BLaER1 (cell line): ENCODE measurements around the gene DDX59.

Source experiments
- H3K27ac ChIP-seq: shearing (Covaris generic); formaldehyde crosslinking; 2 replicates; pipeline ENCODE4 v1.8.1; 2022
- H3K27me3 ChIP-seq: shearing (Covaris generic); formaldehyde crosslinking; 2 replicates; pipeline ENCODE4 v1.8.1; 2022
- H3K36me3 ChIP-seq: shearing (Covaris generic); formaldehyde crosslinking; 2 replicates; pipeline ENCODE4 v1.8.1; 2022
- H3K4me1 ChIP-seq: shearing (Covaris generic); formaldehyde crosslinking; 2 replicates; pipeline ENCODE4 v1.8.1; 2022
- H3K4me2 ChIP-seq: shearing (Covaris generic); formaldehyde crosslinking; 2 replicates; pipeline ENCODE4 v1.8.1; 2022
- H3K4me3 ChIP-seq: shearing (Covaris generic); formaldehyde crosslinking; 2 replicates; pipeline ENCODE4 v1.8.1; 2022
- H3K9ac ChIP-seq: shearing (Covaris generic); formaldehyde crosslinking; 2 replicates; pipeline ENCODE4 v1.8.1; 2022
- H3K9me3 ChIP-seq: shearing (Covaris generic); formaldehyde crosslinking; 2 replicates; pipeline ENCODE4 v1.8.1; 2022
- H4K20me1 ChIP-seq: shearing (Covaris generic); formaldehyde crosslinking; 2 replicates; pipeline ENCODE4 v1.8.1; 2022
- Cebpa-rat ChIP-seq: shearing (Covaris generic); IDR thresholded peaks from 2 replicates; pipeline ENCODE4 v1.8.1; 2022

The DDX59 gene

GRCh38 chr1:200673952-200674823, 4.5 kb upstream of the DDX59 start:
- Histone ChIP-seq H3K9me3 (no peaks in the 10 kb centered on the region), H3K4me1 (peaks cover 11% of the 10 kb centered on the region), H3K4me2 (no peak overlapping the region), H3K9ac (no peak overlapping the region), H3K36me3 (no peaks in the 10 kb centered on the region), H4K20me1 (no peaks in the 10 kb centered on the region), H3K27ac (no peak overlapping the region), H3K27me3 (no peaks in the 10 kb centered on the region), H3K4me3 (no peak overlapping the region)
- TF ChIP-seq Cebpa-rat = no peak

DNA sequence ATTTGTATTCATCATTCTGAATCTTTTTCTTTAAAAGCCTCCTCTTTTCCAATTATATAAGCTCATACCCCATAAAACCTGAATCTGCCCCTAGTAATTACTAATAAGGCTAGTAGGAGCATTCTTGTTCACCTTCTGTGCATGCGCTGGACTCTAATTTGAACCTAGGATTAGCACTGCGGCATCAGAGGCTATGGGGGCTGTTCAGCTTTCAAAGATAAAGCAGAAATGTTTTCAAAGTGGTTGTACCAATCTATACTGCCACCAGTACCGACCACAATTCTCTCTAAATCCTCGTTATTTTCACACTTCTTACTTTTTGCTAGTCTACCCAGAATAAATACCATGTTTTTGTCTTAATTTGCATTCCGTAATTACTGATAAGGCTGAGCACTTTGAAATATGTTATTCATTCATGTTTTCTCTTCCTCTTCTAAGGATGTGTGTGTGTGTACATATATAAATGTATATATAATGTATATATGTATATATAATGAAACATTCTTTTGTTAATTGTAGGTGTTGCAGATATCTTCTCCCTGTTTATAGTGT, 1.6 kb upstream of the DDX59 start:
- H3K27me3 ChIP-seq = no peaks in the 10 kb centered on the region
- H4K20me1 ChIP-seq = no peaks in the 10 kb centered on the region
- H3K4me2 ChIP-seq = peak overlapping the region; percentile 87
- peaks cover 12% of the 10 kb centered on the region for H3K36me3 ChIP-seq
- no peak overlapping the region for H3K9ac ChIP-seq
- TF ChIP-seq Cebpa-rat = no peak
- 0 out of 2 replicates have a peak overlapping the region, but pooled peaks have one; percentile 80 for H3K4me3 ChIP-seq
- peaks cover 25% of the 10 kb centered on the region for H3K4me1 ChIP-seq
- H3K27ac ChIP-seq = no peak overlapping the region
- H3K9me3 ChIP-seq = no peaks in the 10 kb centered on the region

DNA sequence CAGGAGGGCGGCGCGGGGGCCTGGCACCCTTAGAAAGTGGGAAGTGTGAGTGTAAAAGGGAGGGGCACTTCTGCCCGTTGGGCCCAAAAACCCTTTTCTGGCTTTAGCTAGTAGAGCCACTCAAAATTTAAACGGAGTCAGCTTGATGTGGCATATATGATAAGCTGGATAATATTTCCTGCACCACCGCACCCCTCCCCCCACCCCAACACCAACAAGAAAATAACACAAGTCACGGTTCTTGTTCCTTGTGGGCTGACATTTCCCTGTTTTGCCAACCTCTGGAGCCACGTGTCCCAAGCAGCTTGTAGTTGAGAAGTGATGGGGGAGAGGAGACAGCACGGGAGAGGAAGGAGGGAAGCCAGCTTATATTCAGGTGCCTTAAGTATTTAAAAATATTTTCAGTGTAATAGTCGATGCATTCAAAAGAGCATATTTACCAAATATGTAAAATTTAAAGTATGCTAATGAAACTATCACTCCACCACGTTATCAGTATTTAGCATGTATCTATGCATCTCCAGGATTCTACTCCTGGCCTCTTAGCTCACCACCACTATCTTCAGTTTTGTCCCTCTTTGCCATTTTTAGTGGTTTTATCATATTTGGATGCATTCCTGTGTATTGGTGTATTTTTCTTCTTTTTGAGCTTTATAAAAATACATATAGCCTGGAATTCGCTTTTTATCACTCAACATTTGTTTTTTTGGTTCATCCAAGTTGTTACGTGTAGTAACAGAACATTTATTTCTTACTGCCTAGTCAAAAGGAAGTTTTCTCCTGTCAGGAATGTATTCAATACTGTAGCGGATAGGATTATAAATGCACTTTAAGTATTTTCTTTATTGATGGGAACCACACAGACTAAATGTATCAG, 773 bp upstream of the DDX59 start:
- Histone ChIP-seq H3K4me2 (peak overlapping the region; percentile 87), H4K20me1 (no peaks in the 10 kb centered on the region), H3K4me1 (peaks cover 34% of the 10 kb centered on the region), H3K27me3 (no peaks in the 10 kb centered on the region), H3K4me3 (peak overlapping the region; percentile 80), H3K9me3 (no peaks in the 10 kb centered on the region), H3K36me3 (peaks cover 19% of the 10 kb centered on the region), H3K9ac (peak overlapping the region; percentile 98), H3K27ac (peak overlapping the region; percentile 99)
- TF ChIP-seq Cebpa-rat = no peak

GRCh38 chr1:200668514-200669313, 993 bp downstream of the DDX59 start:
- H3K27ac ChIP-seq = peak overlapping the region; percentile 99
- TF ChIP-seq Cebpa-rat = no peak
- peaks cover 37% of the 10 kb centered on the region for H3K36me3 ChIP-seq
- H3K4me1 ChIP-seq = peaks cover 34% of the 10 kb centered on the region
- peak overlapping the region; percentile 80 for H3K4me3 ChIP-seq
- H4K20me1 ChIP-seq = no peaks in the 10 kb centered on the region
- peak overlapping the region; percentile 98 for H3K9ac ChIP-seq
- peak overlapping the region; percentile 86 for H3K4me2 ChIP-seq
- H3K9me3 ChIP-seq = no peaks in the 10 kb centered on the region
- no peaks in the 10 kb centered on the region for H3K27me3 ChIP-seq

- H3K9me3 ChIP-seq = no peaks in the 10 kb centered on the region
- H3K4me1 ChIP-seq = peaks cover 32% of the 10 kb centered on the region
- 0 out of 2 replicates have a peak overlapping the region, but pooled peaks have one; percentile 9 for H3K9ac ChIP-seq
- no peak overlapping the region for H3K27ac ChIP-seq
- peaks cover 59% of the 10 kb centered on the region for H3K36me3 ChIP-seq
- H4K20me1 ChIP-seq = no peaks in the 10 kb centered on the region
- TF ChIP-seq Cebpa-rat = no peak
- no peaks in the 10 kb centered on the region for H3K27me3 ChIP-seq
- peak overlapping the region; percentile 45 for H3K4me2 ChIP-seq
- H3K4me3 ChIP-seq = no peak overlapping the region
These were observed 3.4 kb downstream of the DDX59 start for GRCh38 chr1:200666309-200666708.

GRCh38 chr1:200665861-200666260, 3.8 kb downstream of the DDX59 start:
- no peak overlapping the region for H3K4me3 ChIP-seq
- H4K20me1 ChIP-seq = no peaks in the 10 kb centered on the region
- H3K9ac ChIP-seq = 0 out of 2 replicates have a peak overlapping the region, but pooled peaks have one; percentile 9
- H3K27ac ChIP-seq = no peak overlapping the region
- H3K4me2 ChIP-seq = peak overlapping the region; percentile 45
- H3K27me3 ChIP-seq = no peaks in the 10 kb centered on the region
- H3K4me1 ChIP-seq = peaks cover 28% of the 10 kb centered on the region
- no peaks in the 10 kb centered on the region for H3K9me3 ChIP-seq
- no peak for TF ChIP-seq Cebpa-rat
- peaks cover 64% of the 10 kb centered on the region for H3K36me3 ChIP-seq

- Histone ChIP-seq H3K27me3 (no peaks in the 10 kb centered on the region), H3K36me3 (peaks cover 97% of the 10 kb centered on the region), H3K4me3 (no peak overlapping the region), H3K27ac (no peak overlapping the region), H3K4me1 (peaks cover 3% of the 10 kb centered on the region), H3K9ac (no peak overlapping the region), H3K9me3 (no peaks in the 10 kb centered on the region), H4K20me1 (0 out of 2 replicates have a peak, but pooled peaks cover 14% of the 10 kb centered on the region), H3K4me2 (no peak overlapping the region)
- TF ChIP-seq Cebpa-rat = no peak
These were observed 9.0 kb downstream of the DDX59 start for GRCh38 chr1:200660719-200661118.

DNA sequence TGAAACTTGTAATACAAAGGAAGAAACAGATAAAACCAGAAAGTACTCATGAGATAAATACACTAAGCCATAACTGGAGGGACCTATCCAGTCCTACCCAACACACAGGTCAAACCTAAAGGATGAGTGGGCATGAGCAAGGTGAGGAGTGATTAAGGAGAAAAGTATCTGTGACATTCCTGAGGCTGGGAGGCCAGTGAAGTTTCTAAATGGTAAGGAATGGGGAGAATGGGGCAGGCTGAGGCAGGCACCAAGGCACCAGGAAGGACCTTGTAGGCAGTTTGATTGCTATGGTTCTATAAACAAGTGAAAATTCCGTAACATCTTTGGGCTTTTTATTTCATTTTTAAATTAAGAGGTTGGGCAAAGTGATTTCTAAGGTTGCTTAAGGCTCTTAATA, 10.4 kb downstream of the DDX59 start:
- no peak overlapping the region for H3K4me2 ChIP-seq
- TF ChIP-seq Cebpa-rat = no peak
- H3K27me3 ChIP-seq = no peaks in the 10 kb centered on the region
- no peak overlapping the region for H3K27ac ChIP-seq
- no peak overlapping the region for H3K4me3 ChIP-seq
- H4K20me1 ChIP-seq = 0 out of 2 replicates have a peak, but pooled peaks cover 14% of the 10 kb centered on the region
- no peaks in the 10 kb centered on the region for H3K9me3 ChIP-seq
- H3K9ac ChIP-seq = no peak overlapping the region
- peaks cover 98% of the 10 kb centered on the region for H3K36me3 ChIP-seq
- no peaks in the 10 kb centered on the region for H3K4me1 ChIP-seq
